Brain microvascular endothelial cell (primary cell): ENCODE measurements around the gene GPS2.
A peak's percentile ranks its signal among the peaks of the same experiment; 100 is the strongest.
"Not testable (repeated sequence)": the region's sequence is repeated elsewhere in the genome, so short reads cannot be mapped to it uniquely, and the experiment has no call there.

Experiments
- DNase-seq: peaks from one replicate; pipeline ENCODE4 v3.0.0-alpha.2; 2020
- H3K27ac ChIP-seq: fragments of 250-450 bp; sonication (Bioruptor Pico); 2 replicates; pipeline ENCODE4 v1.5.1; 2020; ENCODE audit warnings: mild to moderate bottlenecking, moderate library complexity
- H3K27me3 ChIP-seq: fragments of 250-450 bp; sonication (Bioruptor Pico); replicated peaks from 2 replicates; pipeline ENCODE4 v1.5.1; 2020; ENCODE audit warnings: mild to moderate bottlenecking
- H3K36me3 ChIP-seq: fragments of 250-450 bp; sonication (Bioruptor Pico); replicated peaks from 2 replicates; pipeline ENCODE4 v1.5.1; 2020; ENCODE audit warnings: mild to moderate bottlenecking
- H3K4me3 ChIP-seq: 2 replicates; pipeline ENCODE4 v1.5.1; 2011; ENCODE audit warnings: low read depth, mild to moderate bottlenecking, control low read depth, low read length, moderate library complexity
- CTCF ChIP-seq: IDR thresholded peaks from 2 replicates; pipeline ENCODE4 v1.5.1; 2011; ENCODE audit warnings: low read depth, mild to moderate bottlenecking, moderate library complexity, low read length, control low read depth, inconsistent platforms; ENCODE audit errors: missing control alignments
- in situ Hi-C: cut with HindIII; loops from 2 replicates; pipeline ENCODE4 v1.10.0; 2017; ENCODE audit warnings: low sequenced_read_pairs, low pct_ligation_motif_present

The GPS2 gene

GRCh38 chr17:7334938-7335538 lies 19.9 kb upstream of the GPS2 start:
- in situ Hi-C loops, result no loop called here
- no peaks in the 10 kb centered on the region for H3K36me3 ChIP-seq
- no peak overlapping the region for H3K4me3 ChIP-seq
- no peak for DNase-seq
- TF ChIP-seq CTCF, result no peak
- no peaks in the 10 kb centered on the region for H3K27me3 ChIP-seq
- no peak overlapping the region for H3K27ac ChIP-seq

GRCh38 chr17:7332600-7333069 lies 17.5 kb upstream of the GPS2 start:
- H3K4me3 ChIP-seq, H3K36me3 ChIP-seq, in situ Hi-C loops: not testable (repeated sequence)

GRCh38 chr17:7332111-7332510 lies 17.0 kb upstream of the GPS2 start:
- H3K36me3 ChIP-seq, result no peaks in the 10 kb centered on the region
- H3K4me3 ChIP-seq, result no peak overlapping the region
- no peak overlapping the region for H3K27ac ChIP-seq
- in situ Hi-C loops, result no loop called here
- no peaks in the 10 kb centered on the region for H3K27me3 ChIP-seq
- no peak for DNase-seq
- TF ChIP-seq CTCF, result no peak

More at GRCh38 chr17:7332600-7333069, 17.5 kb upstream of the GPS2 start:
- not testable (repeated sequence) for H3K27ac ChIP-seq, H3K27me3 ChIP-seq, DNase-seq

- Histone ChIP-seq H3K4me3 (peak overlapping the region; percentile 94), H3K27me3 (no peaks in the 10 kb centered on the region), H3K36me3 (no peaks in the 10 kb centered on the region), H3K27ac (no peak overlapping the region)
- no peak for TF ChIP-seq CTCF
- in situ Hi-C loops, result no loop called here
- DNase-seq, result no peak
Observed at GRCh38 chr17:7330638-7331015, 15.5 kb upstream of the GPS2 start.

GRCh38 chr17:7329997-7330637 lies 15.0 kb upstream of the GPS2 start:
- peak overlapping the region; percentile 70 for H3K27ac ChIP-seq
- no peaks in the 10 kb centered on the region for H3K36me3 ChIP-seq
- H3K4me3 ChIP-seq, result peak overlapping the region; percentile 94
- no peak for TF ChIP-seq CTCF
- in situ Hi-C loops, result no loop called here
- DNase-seq, result peak; percentile 79
- H3K27me3 ChIP-seq, result no peaks in the 10 kb centered on the region

GRCh38 chr17:7329374-7329996 lies 14.3 kb upstream of the GPS2 start:
- Histone ChIP-seq H3K27me3 (no peaks in the 10 kb centered on the region), H3K4me3 (peak overlapping the region; percentile 94), H3K27ac (peak overlapping the region; percentile 70), H3K36me3 (peaks cover 4% of the 10 kb centered on the region)
- in situ Hi-C loops, result no loop called here
- TF ChIP-seq CTCF, result no peak
- peak; percentile 99 for DNase-seq
